HT1080 (cell line): ENCODE results near the gene TMEM229B. TPM values are rescaled to one million over a fixed set of nuclear protein-coding genes. Genes with fewer than 3 reads are reported as not detected.
A peak's percentile ranks its signal among the peaks of the same experiment; 100 is the strongest.

Experiments
- DNase-seq: peaks from one replicate; pipeline ENCODE4 v3.0.0-alpha.2; 2015; ENCODE audit warnings: low read depth
- polyA plus RNA-seq, 2 experiments: library from polyadenylated mRNA; depleted of rRNA; stranded (reverse); fragments of >200 nt; gene quantifications; 2 replicates each; pipeline ENCODE4 v1.2.3, GENCODE V29; 2015
- total RNA-seq: library from RNA; depleted of rRNA; stranded (reverse); fragments of >200 nt; shearing (Covaris generic); gene quantifications from 2 replicates; pipeline ENCODE4 v1.2.3, GENCODE V29; 2014; rRNA removed

TMEM229B gene
- total RNA-seq, result 5.8 and 6.0 TPM in 2 replicates
- polyA plus RNA-seq (2015; cell fraction: cytosol; rRNA removed), result 4.6 and 6.6 TPM in 2 replicates
- polyA plus RNA-seq (2015; cell fraction: nucleus; rRNA removed), result 3.4 and 3.7 TPM in 2 replicates

- DNase-seq, result peak; percentile 75
These were observed at the start of gene TMEM229B for GRCh38 chr14:67487937-67488893. Gene TMEM229B, minus strand, starts transcription at chr14:67488721. Its CDS starts 14,798 bp downstream, at chr14:67473923.

GRCh38 chr14:67537736-67538135 lies 49.2 kb upstream of the TMEM229B start:
- no peak for DNase-seq

- no peak for DNase-seq
These were observed 47.6 kb upstream of the TMEM229B start for GRCh38 chr14:67536087-67536486.

- no peak for DNase-seq
These were observed 45.2 kb upstream of the TMEM229B start for GRCh38 chr14:67533754-67534085.

- DNase-seq, result peak; percentile 76
These were observed 44.7 kb upstream of the TMEM229B start, which contains the start of gene PLEKHH1 for GRCh38 chr14:67532998-67533753. Gene PLEKHH1, plus strand, starts transcription at chr14:67533290. Its CDS starts 8,578 bp downstream, at chr14:67541868.

- DNase-seq, result no peak
These were observed 44.1 kb upstream of the TMEM229B start for GRCh38 chr14:67532606-67532997.

GRCh38 chr14:67529947-67530935 lies 41.7 kb upstream of the TMEM229B start:
- no peak for DNase-seq

- DNase-seq, result no peak
These were observed 39.8 kb upstream of the TMEM229B start for GRCh38 chr14:67528276-67528675.

GRCh38 chr14:67527756-67528155 lies 39.2 kb upstream of the TMEM229B start:
- no peak for DNase-seq

GRCh38 chr14:67526676-67527459 lies 38.3 kb upstream of the TMEM229B start:
- DNase-seq, result peak; percentile 64

GRCh38 chr14:67526181-67526580 lies 37.7 kb upstream of the TMEM229B start:
- DNase-seq, result no peak

GRCh38 chr14:67525389-67525788 lies 36.9 kb upstream of the TMEM229B start:
- no peak for DNase-seq

- DNase-seq, result no peak
These were observed 36.1 kb upstream of the TMEM229B start for GRCh38 chr14:67524634-67524963.

- DNase-seq, result no peak
These were observed 35.5 kb upstream of the TMEM229B start for GRCh38 chr14:67523764-67524633.

GRCh38 chr14:67522270-67522669 lies 33.7 kb upstream of the TMEM229B start:
- DNase-seq, result no peak

GRCh38 chr14:67520482-67520881 lies 32.0 kb upstream of the TMEM229B start:
- no peak for DNase-seq

- DNase-seq, result no peak
These were observed 30.9 kb upstream of the TMEM229B start for GRCh38 chr14:67519406-67519805.

- peak; percentile 11 for DNase-seq
These were observed 28.6 kb upstream of the TMEM229B start for GRCh38 chr14:67517083-67517482.

GRCh38 chr14:67516676-67517075 lies 28.2 kb upstream of the TMEM229B start:
- DNase-seq, result no peak
